NCI-H2029 treated with DMSO at 0.1 percent for 48 hours (cell line): ENCODE measurements around the gene RGL1.
"Not testable (repeated sequence)": the region's sequence is repeated elsewhere in the genome, so short reads cannot be mapped to it uniquely, and the experiment has no call there.

Experiments used
- DNase-seq: peaks from one replicate; lab custom pipeline; 2025; lab: John Stamatoyannopoulos, UW

Gene RGL1

DNA sequence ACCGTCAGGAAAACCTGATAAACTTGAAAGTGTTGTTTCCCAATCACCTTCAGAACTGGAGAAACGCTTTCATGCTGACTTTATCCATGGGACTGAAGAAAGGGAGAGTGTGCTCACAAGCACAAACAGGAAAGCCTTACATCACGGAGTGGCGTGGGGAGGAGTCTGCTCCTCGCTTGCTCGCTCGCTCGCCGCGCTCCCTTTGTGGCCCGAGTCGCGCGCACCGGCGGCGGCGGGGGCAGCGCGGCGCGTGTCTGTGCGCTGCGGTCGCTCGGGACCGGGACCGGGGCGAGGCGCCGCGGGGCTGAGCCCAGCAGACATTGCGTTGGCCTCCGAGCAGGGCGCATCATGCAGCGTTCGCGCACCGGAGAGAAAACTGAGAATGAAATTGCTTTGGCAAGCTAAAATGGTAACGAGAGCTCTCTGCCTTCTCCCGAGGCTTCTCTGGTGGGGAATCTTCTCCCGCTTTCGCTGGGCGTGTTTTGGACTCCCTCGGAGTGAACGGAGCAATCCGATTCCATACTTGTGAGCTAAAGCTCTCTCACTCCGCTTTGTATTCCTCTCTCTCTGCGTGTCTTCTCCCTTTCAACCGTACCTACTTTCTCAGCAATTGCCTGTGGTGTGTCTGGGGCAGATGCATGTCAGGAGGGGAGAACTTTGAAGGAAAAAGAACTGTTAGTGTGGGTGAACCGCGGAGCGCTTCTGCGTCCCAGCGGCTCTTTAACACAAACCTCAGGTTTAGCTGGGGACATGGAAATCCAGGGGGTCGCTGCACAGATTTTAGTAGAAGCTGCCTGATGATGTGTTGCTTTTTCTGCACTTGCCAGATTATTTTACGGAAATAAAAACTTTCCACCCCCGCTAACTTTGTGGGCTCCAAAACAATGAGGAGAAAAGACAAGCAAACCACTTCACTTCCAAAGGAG is at the start of gene RGL1:
Gene RGL1, plus strand, starts transcription at position 205 of the 926 bp plus-strand sequence. Its CDS starts 178 bp downstream, at position 383.
- DNase-seq: peak; percentile 1

DNA sequence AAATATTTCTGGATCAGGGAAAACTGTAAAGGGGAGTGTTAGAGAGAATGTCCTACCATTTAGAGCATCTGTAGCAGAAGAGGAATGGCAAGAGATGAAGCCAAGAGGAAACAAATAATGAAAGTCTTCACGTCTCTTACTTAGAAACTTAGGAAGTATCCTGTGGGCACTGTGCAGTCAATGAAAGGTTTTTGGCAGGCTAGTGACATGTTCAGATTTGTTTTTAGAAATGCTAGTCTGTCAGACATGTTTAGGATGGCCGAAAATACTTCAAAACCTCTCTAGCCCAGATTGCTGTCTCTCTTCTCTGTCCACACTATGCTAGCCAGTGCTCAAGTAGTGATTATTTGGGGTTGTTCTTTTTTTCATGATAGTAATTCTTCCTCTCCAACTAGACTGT is 48.6 kb upstream of the RGL1 start:
- DNase-seq: no peak

DNA sequence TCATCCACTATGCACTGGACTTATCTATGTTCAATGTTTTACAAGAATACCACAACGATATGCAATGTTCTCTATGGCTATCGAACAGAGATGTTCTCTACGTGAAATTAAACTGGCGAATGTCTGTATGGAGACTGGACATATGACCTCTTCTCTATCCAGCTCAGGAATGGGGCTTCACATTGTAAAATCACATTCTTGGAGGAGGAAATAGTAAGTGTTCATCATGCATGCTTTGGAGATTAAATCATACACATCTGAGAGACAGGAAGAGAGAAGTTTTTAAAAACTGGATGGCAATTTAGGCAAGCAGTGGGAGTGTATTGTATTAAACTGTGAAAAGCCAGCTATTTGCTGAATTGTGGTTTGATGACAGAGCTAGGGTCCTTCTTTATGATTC is 47.9 kb upstream of the RGL1 start:
- no peak for DNase-seq

DNA sequence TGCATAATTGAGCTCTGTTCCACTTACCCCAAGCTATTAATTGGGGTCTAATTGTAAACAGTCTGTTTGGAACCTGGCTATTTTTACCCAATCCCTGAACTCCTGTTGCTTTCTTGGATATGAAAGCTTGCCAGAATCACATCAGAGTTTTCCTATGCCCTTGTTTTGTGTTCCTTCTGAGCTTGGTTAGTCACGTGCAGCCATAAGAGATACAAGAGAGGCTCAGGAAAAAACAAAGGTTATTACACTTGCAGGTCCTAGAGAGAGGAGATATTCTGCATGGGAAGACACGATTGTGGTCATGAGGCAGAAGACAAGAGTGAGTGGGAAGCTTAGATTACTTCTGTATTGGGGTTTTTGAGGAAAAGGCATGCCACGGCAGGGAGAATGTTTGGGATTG is 46.0 kb upstream of the RGL1 start:
- no peak for DNase-seq

DNA sequence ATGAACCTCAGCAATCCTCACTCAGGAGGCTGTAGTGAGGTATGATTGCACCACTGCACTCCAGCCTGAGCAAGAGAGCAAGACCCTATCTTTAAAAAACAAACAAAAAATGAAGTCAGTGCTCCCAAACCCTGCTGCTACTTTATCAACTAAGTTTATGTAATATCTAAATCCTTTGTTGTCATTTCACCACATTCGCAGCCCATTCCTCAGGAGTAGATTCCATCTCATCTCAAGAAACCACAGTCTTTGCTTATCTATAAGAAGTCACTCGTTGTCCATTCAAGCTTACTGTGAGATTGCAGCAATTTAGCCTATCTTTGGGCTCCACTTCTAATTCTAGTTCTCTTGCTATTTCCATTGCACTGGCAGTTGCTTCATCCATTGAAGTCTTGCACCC is 44.3 kb upstream of the RGL1 start:
- DNase-seq: no peak

DNA sequence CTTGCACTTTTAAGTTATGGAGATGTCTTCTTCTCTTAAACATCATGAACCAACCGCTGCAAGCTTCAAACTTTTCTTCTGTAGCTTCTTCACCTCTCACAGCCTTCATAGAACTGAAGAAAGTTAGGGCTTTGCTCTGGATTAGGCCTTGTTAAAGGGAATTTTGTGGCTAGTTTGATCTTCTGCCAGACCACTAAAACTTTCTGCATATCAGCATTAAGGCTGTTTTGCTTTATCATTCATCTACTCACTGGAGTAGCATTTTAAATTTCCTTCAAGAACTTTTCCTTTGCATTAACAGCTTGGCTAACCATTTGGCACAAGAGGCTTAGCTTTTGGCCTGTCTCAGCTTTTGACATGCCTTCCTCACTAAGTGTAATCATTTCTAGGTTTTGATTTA is 43.0 kb upstream of the RGL1 start:
- DNase-seq: no peak

DNA sequence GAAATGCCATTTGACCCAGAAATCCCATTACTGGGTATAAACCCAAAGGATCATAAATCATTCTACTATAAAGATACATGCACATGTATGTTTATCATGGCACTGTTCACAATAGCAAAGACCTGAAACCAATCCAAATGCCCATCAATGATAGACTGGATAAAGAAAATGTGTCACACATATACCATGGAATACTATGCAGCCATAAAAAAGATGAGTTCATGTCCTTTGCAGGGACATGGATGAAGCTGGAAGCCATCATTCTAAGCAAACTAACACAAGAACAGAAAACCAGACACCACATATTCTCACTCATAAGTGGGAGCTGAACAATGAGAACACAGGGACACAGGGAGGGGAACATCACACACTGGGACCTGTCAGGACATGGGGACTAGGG is 42.1 kb upstream of the RGL1 start:
- DNase-seq: not testable (repeated sequence)

DNA sequence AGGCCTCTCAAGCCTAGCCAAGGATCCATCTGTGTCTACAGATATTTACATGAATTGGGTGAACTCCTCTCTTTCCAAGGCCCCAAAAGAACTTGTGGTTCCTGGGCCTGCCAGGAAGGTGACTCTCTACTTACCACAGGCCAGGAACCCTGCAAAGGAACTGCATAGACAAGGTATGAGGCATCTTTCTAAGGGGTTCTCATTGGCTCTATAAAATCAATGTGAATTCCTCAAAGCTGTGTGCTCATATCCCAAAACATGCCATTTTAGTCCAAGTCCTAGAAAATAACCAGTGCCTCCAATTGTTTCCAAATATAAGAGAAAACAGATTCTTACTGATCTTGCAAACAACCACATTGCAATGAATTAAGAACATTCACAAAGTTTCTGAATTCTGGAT is 39.9 kb upstream of the RGL1 start:
- no peak for DNase-seq

DNA sequence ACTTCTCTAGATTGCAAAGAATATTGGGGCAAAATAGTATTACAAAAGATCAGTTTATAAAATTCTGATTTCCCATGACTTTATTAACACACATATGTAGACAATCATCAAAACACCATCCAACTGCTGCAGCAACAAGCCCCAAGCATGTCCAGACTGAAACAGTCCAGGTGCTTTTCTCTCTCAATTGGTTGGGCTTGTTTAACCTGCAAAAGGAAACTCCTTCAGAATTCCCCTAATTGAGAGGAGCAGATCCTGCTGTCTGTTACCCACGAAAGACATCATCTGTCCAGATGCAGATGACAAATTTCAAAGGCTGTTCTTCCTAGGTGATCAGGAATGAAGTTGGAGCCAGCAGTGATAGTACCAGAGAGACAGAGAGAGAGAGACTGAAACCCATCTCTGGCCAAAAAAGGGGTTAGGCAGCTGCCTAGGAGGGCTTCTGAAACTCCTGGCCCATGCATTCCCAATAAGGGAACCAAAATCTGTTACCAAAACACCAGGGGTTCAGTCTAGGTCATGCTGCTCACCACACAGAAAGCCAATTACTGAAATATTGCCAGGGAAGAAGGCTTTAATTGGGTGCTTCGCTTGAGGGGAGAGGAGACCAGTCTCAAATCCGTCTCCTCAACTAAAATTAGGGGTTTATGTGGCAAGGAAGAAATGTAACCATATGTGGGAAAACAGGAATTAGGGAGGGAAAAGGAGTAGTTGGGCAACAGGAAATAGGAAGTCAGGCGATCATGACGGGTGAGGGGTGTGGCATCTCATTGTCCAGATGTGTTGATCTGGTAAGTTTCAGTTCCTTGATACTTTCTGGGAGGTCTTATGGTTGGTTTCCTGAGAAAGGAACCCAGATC is 34.7 kb upstream of the RGL1 start:
- no peak for DNase-seq

DNA sequence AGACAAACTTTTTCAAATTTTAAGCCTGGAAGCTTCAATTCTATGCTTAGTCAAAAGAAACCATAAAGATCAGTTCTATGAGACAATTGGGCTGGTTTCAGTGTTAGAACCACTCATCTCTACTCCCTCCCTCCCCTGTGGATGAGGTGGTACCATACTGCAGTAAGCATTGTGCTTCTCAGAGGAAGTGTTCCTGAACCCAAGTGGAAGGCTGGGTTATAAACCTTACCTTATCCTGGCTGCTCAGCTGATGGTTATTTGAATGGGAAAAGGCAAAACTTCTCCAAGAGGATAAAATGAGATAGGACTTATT is 34.1 kb upstream of the RGL1 start:
- DNase-seq: no peak

DNA sequence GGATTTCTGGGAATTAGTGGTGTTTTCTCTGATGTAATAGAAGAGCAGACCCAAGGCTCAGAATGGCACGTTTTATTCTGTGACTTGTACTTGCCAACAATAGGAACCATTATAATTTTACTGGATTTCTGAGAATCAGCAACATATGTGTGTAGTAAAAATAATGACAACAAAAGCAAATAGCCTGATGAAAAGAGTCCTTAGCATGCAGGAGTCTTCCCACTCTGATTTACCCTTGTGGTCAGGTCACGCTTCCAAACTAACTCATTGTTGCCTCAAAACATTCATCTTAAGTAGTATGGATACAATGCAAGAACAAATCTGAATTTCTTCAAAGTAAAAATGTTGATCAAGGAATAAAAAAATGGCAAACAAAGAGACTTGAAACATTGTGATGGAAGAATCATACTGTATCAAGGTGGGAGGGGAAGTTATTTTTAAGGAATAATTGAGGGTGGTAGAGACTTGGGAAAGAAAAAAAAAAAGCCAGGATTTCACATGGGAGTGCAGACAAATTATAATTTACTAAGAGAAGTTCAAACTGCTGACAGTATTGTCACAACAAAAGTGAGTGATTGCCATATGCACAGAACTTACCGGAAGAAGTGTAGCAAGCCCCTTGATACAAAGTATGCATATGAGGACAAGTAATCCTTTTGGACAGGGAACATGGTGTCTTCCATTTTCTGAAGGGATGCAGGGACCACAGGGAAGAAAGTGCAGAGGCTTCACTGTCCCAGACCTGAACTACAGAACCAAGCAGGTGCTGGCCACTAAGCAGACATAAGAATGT is 31.2 kb upstream of the RGL1 start:
- DNase-seq: no peak

DNA sequence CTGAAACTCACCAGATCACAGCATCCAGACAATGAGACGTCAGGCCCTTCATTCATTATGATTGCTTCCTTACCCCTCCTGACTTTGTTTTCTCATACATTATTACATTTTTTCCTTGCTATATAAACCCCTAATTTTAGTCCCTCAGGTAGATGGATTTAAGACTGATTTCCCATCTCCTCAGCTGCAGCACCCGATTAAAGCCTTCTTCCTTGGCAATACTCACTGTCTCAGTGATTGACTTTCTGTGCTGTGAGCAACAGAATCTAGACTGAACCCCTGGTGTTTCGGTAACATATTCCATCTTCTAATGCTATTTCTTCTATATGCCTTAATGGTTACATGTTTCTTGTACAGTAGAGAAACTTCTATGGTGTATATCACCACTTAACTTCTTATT is 30.0 kb upstream of the RGL1 start:
- no peak for DNase-seq

DNA sequence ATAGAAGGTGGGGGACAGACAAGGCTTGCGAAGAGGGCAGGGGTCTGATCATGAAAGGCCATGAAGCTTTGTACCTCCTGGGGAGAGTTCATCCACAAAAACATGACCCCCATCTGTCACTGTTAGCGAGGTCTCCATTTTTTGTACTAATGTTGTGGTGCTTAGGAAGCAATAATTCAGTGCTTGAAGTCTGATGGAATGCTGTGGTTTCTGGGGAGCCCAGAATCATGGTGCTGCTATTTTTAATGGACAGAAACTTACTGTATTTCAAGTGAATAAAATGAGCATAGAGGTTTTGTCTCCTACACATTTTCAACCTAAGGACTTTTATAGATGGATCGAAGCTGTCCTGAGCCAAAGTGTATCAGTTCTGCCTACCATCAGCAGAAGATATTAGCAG is 28.2 kb upstream of the RGL1 start:
- no peak for DNase-seq

DNA sequence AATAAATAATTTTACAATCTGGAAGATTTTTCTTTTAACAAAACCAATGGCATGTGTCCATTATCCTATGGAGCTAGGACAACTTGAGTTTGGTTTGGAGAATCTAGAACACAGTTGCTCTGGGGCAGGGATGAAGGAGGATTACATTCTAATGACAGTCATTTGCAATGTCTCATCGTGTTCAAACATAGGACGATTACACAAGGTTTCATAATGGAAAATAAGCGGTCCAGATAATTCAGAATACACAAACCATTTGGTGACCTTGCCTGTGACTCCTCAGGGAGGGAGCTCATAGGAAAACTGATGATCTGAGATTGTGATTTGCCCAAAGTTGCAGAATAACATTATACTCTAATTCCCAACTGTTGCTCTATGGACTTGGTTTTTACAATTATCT is 27.6 kb upstream of the RGL1 start:
- DNase-seq: no peak

DNA sequence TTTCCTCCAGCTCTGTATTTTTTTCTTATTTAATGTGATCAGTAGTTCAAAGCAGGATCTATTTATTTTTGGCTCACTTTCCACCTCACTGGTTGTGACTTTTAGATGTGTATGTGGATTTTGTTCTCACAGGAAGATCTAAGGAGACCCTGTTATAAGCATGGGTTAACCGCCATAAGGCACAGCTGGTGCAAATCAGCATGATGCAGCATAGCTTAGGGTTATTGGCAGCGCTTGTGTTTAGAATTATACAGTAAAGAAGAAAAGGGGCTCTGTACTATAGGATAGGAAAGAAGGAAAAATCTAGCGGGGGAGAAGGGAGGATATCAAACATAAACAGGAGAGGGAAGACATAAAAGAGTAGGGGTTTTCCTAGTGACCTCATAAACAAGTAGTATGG is 26.9 kb upstream of the RGL1 start:
- DNase-seq: no peak

DNA sequence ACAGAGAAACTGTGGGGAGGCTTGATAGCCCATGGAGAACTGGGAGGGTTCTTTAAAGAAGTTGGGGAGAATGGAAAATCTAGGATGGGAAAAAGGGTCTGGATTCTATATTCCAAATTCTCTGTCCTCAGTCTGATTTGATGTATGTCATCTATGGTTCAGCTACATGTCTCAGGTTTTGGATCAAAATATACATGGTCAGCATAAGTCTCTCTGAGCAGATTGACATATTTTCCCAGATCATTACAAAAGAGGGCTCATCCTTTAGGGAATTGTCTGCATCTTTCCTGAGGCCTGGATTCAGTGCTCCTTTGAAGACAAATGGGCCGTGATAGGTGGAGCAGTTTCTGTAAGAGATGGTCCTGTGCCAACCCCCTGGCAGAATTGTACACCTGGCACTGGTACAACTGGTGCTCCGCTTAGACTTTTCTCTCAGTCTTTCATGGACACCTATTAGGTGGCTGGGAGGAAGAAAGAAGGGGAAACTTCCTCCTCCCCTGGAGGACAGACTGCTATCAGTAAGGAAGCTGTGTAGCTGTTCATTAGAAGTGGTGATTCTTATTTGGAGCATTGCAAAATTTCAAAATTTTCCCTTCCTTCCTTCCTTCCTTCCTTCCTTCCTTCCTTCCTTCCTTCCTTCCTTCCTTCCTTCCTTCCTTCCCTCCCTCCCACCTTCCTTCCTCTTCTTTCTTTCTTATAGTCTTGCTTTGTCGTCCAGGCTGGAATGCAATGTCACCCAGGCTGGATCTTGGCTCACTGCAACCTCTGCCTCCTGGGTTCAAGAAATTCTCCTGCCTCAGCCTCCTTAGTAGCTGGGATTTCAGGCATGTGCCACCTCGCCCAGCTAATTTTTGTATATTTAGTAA is 26.1 kb upstream of the RGL1 start:
- DNase-seq: no peak

DNA sequence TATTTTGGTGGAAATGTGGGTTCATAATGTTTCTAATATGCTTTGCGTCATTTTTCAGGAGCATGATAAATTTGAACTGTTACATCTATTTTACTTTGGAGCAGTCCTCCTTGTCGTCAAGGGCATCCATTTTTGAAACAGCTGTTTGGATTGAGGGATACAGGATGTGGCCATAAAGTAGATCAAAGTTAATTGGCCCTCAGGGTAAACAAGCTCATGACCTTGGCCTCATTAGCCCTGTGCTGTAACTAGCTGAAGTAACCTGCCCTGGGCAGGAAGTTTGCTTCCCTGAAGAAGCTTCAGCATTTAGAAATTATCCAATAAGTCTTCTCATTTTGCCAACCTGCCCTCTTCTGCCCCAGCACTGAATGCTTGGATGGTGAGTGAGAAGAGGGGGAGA is 24.8 kb upstream of the RGL1 start:
- DNase-seq: no peak

DNA sequence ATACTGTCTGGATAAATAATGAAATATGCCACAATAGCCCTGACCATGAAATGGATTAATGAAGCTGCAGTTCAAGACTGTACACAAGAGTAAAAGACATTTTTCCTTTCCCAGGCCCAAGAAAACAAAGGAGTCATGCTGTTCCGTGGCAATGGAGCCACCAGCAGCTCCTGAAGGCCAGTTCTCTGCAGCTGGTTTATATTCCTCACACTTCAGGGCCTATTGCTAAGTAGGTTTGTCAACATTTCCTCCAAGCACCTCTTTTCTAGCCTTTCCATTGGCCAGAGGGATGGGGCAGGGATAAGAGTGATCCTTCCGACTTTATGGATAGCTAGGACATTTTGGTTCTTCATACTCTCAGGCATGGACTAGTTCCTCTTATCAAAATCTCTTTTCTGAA is 24.2 kb upstream of the RGL1 start:
- DNase-seq: no peak

DNA sequence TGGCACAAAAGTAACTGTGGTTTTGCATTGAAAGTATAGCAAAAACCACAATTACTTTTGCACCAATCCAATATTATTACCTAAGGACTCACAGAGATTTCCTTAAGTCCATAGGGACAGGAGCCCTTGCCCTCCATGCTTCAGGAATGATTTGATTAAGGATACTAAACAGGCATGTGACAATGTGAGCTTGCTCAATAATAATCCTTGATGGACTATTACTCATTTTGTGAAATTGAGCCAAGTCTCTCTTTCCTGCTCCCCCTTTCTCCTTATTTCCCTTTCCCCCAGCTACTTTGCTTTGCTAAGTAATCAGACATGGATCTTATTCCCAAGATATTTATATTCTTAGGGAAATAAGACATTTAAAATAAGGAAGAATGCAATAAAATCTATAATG is 21.6 kb upstream of the RGL1 start:
- DNase-seq: no peak

DNA sequence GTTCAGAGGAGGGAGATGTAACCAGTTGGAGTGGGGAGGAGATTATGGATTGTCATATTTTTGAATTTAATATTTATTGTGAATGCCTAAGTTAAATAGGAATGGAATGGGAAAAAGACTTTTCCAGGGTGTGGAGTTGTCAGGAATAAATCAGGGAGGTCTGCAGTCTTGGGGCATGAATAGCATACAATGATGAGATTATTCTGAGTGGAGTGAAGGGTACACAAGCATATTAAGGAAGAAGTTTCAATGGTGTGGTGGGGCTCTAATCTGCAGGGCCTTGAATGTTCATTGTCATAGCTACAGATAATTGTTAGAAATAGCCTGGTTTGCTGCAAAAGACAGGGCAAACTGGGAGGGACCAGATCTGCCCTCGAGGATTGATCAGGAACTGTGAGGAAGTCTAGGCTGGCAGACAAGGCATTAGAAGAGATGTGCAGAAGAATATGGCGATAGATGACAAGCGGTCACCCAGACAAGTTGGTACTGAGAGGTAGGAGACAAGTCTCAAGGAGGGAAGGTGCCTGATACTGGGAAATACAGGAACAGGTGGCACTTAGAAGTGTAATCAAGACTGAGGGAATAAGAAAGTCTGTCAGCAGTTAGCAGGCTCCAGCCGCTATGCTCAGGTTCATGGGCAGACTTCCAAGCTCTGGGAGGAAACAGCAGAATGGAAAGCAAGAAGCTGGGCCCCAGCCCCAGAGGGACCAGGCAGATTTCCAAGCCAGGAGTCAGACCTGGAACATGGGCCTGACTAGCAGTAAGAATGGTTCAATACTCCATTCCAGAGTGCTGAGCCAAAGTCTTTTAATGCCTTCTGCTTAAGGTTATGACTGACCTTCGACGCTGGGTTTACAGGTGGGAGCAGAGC is 20.9 kb upstream of the RGL1 start:
- no peak for DNase-seq

DNA sequence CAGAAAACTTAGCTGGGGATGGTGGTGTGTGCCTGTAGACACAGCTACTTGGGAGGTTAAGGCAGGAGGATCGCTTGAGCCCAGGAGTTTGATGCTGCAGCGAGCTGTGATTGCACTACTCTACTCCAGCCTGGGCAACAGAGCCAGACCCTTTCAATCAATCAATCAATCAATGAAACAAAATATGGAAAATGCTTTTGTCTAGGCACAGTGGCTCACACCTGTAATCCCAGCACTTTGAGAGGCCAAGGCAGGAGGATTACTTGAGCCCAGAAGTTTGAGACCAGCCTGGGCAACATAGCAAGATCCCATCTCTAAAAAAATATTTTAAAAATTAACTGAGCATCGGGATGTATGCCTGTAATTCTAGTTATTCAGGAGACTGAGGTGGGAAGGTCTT is 19.0 kb upstream of the RGL1 start:
- not testable (repeated sequence) for DNase-seq
